ENCODE data around the gene TMTC1.

DNA sequence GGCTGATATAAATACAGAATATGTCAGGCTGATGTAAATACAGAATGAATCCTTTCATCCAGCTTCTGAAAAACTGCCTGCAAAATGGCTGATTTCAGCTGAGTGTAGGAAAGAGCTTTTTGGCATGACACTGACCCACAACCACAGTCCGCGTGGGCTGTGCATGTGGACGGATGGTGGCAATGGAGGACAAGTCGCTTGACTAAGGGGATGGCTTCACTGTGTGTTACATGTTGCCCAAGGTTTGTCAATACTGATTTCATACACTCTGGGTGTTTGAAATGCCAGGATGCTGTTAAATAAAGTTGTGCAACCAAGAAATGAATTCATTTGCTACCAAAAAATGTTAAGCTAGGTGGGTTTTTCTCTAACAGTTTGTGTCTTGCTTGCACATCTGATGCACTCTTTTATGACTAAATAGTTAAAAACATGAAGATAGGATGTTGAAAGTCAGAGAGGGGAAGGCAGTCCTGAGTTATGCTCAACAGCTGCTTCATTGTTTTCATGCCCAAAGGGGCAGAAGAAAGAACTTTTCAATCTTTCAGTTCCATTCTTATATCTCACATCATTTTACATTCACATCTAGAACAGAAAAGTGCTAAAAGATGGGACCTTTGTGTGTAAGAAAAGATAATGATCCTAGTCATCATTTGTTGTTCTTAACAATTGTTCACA, 249.8 kb downstream of the TMTC1 start:
- TF ChIP-seq CTCF (IDR thresholded peaks at IDR 0.05; ENCODE audit: low read depth, low read length) = no peak
- TF ChIP-seq EZH2phosphoT487 (IDR thresholded peaks at IDR 0.05; ENCODE audit: low read depth) = no peak

Measured in OCI-LY3 (cell line).